ENCODE data around the gene CFAP61.
"Not testable (repeated sequence)": the region's sequence is repeated elsewhere in the genome, so short reads cannot be mapped to it uniquely, and the experiment has no call there.

CFAP61 gene

DNA sequence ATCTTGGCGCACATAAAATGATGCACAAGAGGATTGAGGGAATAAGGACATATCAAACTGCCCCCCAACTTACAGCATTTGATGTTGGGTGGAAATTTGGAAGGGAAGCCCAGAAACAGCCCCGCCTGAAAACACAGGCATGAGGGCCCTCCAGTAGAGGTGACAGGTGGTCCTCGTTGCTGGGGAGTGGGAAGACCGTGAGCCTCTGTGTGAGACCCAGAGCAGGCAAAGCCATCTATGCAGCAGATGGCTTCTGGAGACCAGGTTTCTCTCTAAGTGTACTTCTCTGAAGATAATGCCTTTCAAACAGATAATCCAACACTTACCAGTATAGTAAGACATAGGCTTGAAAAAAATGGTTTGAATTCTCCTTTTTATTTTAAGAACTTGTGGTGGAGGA is 183.3 kb downstream of the CFAP61 start:
- DNase-seq: no peak

DNA sequence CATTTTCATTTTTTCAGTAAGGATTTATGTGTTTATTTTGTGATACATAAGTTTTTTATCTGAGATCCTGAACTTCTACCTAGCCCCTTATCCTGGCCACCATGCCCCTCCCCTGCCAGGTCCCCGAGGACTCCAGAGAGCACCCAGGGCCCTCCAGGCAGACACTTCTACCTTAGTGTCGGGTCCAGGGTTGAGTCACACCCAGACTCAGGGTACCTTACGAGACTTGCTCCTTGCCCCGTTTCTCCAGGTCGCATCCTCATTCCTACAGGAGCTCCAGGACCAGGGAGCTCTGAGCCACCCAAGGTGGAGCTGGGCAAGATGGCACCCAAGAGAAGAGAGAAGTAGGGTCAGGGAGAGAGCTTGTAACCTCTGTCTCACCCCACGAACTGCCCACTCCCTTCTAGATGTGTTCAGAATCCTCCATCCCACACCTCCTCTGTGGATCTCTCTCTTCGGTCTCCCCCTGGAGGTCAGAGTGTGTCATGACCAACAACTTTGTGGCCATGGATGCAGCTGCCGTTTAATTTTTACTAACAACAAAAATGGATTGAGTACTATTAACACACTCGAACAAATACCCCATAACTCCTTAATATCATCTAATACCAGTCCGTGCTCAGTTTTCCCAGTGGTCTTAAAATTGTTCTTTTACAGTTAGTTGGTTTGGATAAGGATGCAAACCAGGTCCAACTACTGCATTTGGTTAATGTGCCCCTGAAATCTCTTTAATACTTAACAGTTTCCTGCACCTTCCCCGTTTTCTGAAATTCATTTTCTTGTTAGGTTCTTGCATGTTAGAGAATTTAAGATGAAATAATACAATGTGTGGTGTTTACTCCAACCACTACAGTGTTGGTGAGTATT is 185.0 kb downstream of the CFAP61 start:
- peak in 1 of 2 donors; percentile 28 for DNase-seq

DNA sequence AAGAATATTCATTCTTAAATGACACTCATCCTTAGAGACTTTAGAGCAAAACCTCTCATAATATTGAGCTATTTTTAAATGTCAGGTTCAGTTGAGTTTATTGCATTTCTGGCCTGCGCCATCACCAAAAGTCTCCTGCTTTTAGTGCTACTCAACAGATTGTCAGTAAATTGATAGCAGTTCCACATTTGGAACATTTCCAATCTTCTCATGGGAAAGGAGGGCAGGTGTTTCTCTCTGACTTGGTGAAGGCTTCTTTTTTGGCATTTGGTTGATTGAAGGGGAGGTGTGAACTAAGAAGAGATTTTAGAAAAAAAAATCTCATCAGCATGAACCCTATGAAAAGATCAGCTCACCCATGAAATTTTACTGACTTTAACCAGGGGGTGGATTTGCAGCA is 189.6 kb downstream of the CFAP61 start:
- no peak for DNase-seq

DNA sequence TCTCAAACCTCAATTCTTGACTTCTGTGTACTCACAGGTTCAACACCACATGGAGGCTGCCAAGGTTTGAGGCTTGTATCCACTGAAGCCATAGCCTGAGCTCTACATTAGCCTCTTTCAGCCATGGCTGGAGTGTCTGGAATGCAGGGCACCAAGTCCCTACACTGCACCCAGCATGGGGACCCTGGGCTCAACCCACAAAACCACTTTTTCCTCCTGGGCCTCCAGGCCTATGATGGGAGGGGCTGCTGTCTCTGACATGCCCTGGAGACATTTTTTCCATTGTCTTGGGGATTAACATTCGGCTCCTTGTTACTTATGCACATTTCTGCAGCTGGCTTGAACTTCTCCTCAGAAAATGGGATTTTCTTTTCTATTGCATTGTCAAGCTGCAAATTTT is 192.1 kb downstream of the CFAP61 start:
- DNase-seq: not testable (repeated sequence)

DNA sequence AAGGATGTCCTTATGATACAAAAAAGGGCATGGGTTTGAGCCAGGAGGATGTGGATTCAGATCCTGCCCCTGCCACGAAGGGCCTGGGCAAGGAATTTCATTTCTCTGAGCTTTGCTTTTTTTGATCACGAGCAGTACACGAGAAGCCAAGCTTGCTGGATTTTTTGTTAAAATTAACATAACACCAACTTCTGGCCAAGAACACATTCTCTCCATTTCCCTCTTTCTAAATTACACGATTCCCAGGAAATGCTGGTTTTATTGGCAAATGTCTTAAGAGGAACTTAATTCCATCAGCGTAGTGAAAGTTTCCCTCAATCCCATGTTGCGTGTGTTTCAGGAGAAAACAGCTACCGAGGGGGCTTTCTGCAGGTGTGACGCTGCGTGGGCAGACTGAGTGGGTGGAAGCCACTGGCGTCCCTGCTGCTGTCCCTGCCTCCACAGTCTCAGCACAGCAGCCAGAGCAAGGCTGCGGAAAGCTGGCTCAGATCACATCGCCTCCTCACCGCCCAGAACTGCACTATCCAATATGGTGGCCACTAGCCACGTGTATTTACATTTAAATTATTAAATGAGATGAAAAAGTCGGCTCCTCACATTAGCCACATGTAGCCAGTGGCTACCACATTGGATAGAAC is 194.8 kb downstream of the CFAP61 start:
- DNase-seq: no peak

DNA sequence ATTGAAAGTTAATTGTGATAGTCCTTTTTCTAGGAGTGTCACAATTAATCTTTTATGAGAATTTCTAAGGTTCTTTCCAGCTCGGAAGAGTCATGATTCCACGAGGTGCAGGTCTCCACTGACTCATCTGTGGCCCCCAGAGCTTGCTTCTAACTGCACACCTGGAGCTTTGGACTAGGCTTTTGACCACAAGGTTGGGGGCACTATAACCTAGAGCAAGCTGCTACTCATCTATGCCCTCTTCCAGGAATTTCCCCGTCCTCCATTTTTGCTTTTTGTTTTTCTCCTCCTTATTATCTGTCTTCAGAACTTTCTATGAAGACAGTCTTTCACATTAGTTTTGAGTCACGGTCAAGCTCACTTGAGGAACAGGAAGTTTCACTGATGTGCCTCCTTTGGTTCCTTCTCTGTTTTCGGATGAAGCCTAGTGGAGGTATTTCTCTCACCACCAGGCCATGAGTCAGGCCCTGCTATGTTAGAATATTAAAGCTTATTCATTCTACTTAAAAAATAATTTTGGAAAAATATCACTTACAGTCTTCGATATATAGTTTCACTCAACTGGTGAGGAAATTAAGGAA is 196.4 kb downstream of the CFAP61 start:
- DNase-seq: no peak

DNA sequence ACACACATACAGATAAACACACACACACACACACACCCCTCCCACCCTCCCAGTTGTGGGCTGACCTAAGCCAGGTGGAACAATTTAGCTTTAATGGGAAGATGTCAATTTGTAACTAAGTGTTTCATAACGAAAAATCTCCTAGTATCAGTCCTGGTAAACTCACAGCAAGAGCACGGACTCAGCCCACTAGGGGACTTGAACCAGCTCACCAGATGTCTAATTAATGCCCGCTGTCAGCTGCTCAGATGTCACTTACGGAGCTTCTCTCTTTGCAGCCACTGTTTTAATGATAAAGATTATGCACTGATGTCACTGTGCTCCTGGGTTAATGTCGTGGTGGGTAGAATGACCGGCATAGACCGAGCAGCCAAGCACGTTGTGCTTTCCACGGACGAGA is 199.0 kb downstream of the CFAP61 start:
- DNase-seq: no peak

DNA sequence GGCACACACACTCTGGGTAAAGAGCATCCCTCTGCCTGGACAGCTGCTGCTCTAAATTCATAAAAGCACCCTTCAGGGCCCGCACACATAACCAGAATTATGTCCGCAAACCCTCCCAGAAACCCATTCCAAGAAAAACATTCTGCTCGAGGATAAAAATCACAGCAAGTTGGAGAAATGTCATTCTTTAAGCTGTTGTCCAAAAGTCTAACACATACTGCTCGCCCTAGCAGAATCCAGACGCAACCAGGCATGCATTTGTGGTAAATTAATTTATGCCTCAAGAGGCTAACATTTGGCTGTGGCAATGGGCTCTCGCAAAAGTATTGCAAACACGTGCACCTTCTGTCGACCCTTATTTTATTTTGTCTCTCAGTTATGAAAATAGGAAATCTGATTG is 199.5 kb downstream of the CFAP61 start:
- no peak for DNase-seq

DNA sequence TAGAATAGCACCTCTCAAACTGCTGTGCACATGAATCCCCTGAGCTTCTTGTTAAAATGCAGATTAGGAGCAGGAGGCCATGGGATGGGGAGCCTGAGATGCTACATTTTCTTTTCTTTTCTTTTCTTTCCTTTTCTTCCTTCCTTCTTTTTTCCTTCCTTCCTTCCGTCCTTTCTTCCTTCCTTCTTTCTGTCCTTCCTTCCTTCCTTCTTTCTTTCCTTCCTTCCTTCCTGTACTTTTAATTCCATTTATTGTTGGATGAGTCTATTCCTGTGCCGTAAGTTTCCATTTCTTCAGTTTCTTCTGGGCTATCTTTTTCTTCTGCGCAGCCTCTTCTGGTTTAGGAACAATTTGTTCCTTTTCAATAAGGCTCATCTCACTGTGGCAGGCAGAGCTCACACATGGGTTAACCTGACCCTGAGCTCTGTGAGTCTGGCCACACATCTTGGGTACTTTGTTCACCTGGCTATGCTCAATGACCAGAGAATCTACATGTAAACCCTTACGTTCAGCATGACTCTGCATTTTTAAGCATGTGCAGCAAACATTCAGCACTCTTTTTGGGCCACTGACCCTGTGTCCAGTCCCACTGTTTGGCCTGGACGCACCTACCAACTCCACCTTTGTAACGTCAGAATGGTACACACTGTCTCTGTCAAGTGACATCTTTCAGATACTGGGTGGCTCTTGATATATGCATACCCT is 200.9 kb downstream of the CFAP61 start:
- no peak for DNase-seq

DNA sequence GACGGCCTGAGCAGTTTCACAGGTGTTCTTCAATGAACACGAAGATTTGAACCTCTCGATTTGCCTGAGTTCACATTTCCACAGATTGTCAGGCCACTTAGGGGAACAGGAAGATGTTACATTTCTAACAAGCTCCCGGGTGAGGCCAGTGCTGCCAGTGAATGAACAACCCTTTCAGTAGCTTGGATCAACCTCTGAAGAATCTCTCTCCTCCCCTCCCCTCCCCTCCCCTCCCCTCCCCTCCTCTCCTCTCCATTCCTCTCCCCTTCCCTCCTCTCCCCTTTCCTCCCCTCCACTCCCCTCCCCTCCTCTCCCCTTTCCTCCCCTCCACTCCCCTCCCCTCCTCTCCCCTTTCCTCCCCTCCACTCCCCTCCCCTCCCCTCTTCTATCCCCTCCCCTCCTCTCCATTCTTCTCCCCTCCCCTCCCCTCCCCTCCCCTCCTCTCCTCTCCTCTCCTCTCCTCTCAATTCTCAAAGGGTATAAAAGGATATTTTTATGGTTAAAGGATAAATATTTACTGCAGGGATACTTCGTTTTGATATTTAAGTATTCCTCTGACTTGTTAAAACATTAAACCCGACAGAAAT is 201.5 kb downstream of the CFAP61 start:
- DNase-seq: no peak

DNA sequence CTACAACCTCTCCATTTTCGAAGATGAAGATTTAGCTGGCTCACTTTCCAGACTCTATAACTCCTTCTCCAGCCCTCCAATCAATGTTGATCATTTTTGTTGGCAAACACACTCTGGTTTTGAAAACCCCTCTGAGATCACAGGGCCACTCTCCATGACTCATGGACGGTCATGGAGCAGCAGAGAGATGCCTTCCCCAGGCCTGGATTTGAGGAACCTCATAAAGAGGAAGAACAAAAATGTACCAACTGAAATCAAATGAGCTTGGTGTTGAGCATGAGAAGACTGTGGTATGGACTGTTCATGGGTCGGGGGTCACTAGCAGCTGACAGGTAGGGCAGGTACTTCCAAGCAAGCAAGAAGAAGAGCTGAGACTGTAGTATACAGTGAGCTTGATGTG is 202.8 kb downstream of the CFAP61 start:
- DNase-seq: no peak

DNA sequence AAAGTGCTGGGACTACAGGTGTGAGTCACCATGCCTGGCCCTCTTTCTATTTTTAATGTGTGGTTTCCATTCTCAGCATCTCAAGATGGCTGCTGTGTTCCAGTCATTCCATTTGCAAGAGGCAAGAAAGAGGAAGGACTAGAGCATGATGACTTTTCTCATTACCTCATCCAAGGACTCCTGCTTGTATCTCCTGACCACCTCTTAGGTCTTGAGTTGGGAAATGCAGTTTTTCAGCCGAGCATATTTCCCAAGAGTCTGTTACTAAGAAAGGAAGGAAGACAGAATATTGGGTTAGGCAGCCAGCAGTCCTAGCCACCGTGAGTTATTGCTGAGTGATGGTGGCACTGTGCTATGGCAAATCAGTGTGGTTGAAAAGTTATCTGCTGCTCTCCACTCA is 207.2 kb downstream of the CFAP61 start:
- no peak for DNase-seq

DNA sequence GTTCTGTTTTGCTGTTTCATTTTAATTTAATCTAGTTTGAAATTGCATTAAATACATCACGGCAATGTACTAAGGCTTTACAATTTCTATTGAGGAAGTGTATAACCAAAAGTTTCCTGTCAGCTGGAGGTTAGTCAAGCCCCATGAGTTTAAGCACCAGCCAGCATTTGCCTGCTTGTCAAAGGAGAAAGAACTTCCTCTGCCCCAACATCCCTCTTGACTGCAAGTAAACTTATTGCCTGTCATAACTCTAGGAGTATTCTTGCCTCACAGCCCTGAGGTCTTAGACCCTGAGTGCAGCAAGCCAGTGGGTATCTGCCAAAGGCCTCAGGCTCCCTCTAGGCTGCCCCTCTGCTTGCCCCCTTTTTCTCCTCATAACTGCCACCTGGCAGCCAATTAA is 208.8 kb downstream of the CFAP61 start:
- DNase-seq: no peak

DNA sequence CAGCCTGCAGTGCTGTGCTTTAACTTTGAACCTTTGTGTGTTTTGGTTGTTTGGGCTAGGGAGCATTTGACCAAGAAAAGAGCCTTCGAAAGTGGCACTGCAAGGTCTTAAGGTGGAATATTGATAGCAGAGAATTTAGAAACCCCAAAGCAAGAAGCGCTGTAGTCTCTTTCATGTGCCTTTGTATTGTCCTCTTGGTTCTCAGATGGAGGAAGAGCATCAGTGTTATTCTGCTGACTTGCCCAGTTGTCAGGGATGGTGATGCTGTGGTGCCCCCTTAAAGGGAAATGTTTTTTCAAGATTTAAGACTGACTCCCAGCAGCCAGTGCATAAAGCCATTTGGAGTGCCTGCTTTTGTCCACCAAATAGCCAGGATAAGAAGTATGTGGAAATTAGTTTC is 212.9 kb downstream of the CFAP61 start:
- DNase-seq: no peak

DNA sequence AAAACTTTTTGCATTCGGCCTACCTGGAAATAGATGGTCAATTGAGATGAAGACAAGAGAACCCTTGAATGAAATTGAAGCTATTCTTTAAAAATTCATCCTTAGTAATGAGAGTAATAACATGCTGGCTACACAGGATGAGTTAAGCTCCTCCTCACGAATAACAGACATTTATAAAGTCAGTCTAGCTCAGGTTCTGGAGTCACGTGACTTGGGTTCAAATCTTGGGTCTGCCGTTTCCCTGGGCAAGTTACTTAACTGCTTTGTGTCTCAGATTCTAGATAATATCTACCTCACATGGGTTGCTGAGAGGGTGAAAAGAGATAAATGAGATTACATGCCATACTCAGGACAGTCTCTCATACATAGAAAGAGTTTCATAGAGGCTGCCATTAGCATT is 214.2 kb downstream of the CFAP61 start:
- DNase-seq: no peak

DNA sequence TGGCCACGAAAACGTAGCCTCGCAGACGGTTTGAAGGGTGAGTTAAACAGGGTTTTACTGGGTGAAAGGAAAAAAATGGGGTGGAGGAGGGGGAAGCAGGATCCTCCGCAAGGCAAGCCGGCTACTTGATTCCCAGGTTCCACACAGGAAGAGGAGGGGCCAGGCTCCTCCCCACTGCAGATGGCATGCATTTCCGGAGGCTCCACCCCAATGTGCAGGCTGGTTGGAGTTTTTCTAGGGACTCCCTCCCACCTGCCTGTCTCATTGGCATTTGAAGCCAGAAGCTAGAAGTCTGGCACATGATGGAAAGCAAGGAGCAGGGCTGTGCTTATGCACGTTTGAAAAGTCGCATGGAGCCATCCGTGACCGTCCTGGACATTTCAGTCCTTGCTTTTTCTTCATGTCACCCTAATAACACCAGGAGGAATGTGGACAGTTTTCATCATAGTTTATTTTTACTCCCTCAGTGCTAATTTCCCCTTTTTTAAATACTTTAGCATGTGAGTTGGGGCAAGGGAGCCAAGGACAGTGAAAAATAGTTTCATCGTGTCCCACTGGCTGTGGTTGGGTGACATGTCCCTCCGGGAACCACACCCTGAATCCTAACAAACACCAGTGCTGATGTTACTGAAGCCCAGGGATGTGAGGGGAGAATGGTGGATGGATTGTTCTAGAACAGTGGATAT is 215.5 kb downstream of the CFAP61 start:
- DNase-seq: no peak

DNA sequence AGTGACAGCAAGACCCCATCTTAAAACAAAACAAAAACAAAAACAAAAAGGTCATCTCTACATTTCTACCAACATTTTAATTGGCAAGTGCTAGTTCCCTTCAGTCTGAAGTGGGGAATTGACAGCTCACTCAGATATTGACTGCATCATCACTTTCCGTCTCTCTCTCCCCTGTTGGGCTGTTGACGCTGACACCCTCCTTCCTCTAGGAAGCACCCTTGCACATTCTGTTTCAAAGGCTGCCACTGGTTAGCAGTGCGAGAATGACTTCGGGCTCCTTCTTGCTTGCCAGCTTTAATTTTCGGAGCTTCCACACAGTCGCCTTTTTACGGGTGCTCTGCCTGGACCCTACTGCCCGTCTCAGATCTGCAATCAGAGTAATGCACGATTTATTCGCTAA is 218.9 kb downstream of the CFAP61 start:
- no peak for DNase-seq

DNA sequence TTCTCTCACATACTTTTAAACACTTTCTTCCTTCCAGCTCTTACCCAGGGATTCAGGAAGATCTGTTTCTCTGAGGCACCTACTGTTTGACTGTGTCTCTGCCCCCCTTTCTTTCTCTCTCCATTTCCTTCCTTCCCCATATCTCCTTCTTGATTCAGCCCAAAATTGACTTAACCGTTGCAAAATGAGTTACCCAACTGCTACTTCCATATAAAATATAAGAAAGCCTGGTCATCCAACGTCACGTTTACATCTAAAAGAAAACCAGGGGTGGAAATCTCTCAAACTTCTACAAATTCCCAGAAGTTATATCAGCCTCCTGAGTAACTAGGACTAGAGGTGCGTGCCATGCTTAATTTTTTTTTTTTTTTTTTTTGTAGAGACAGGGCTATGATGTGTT is 220.4 kb downstream of the CFAP61 start:
- DNase-seq: no peak

DNA sequence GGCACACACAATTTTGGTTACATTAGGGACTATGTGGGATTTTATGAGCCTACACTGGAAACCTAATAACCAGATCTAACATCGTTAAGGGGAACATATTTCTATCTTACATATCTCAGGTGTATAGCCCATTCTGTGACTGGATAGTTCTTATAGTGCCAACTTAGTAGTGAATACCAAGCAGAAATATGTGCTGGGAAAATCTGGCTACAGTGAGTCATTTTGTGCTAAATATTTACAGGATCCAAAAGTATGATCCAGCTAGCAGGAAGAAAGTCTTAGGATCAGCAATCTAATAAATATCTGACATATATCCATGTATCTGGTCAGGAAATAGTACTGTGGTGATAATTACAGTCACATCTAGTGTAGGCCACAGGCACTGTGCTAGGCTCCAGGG is 221.0 kb downstream of the CFAP61 start:
- DNase-seq: no peak

DNA sequence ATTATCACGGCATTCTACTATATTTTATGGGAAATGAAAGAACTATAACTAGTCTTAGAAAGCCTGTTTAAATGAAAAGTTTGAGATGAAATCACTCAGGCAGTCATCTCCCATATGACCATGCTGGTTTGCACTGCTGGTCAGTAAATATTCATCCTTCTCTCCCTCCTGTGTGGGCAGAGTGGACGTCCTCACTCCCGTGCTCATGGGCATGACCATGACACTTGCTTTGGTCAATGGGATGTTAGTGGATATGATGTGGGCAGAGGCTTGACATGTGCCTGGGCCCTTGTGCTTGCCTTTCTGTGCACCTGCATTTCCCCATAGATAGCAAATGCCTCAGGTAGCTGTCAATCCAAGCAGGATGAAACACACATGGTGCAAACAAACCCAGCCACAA is 222.5 kb downstream of the CFAP61 start:
- DNase-seq: no peak

DNA sequence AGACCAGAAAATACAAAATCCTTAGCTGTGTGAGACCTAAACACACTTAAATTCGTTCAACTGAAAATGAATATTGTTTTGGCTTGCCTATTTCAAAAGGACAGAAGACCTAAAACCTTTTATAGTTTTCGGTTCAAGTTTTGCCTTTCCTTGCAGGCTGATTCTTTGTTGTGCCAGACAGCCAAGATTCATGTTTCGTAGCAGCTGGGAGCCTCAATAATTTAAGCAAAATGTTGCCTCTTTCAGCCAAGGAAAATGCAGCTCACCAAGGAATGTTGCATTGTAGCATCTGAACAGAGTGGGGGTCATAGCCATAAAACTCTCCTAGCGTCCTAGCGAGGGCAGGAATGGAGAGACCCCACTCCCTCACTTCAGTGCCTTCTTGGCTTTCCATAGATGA is 223.3 kb downstream of the CFAP61 start:
- no peak for DNase-seq

DNA sequence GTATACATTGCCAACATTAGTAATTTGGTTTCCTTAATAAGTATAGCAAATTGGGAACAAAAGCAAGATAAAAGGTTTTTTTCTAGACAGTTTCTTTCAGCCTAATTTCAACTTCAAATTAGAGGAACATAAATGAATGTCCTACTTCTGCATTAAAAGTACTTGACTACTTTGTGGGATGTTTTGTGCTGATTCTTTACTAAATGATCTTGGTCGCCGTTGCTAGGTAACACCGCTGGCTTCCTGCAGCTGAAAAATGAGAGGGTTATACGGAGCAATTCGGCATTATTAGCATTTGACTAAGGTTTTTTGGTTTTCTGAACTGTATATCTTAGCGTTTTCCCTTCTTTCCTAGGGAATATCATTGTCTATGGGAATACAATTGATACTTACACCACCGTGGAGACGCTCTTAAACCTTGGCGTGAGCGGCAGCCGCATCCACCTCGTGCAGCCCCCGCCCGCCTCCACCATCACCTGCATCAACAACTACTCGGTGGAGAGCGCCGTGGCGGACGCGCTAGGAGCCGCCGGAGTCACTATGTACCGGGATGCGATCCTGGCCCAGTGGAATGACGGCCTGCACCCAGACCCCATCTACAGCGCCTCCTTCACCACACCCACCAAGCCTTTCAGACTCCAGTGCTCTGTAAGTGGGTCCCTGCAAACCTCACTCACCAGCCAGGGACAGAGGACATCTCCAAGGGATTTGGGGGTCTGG is 224.6 kb downstream of the CFAP61 start:
- no peak for DNase-seq

Data from stimulated activated CD4-positive, alpha-beta T cell treated with anti-CD3 and anti-CD28 coated beads, Interleukin-2, amount 100 ng/mL, for 24 hours (primary cell).